Gastrocnemius medialis (tissue), 4 donors: ENCODE results near the gene PPP2R5C. TPM values are rescaled to one million over a fixed set of nuclear protein-coding genes. Genes with fewer than 3 reads are reported as not detected.

Experiments
- ATAC-seq, 2 donors: fragments of 150-250 bp; one replicate each; pipeline ENCODE4 v1.9.1; 2016
- DNase-seq, 2 donors: peaks; one replicate each; pipeline ENCODE4 v3.0.0-alpha.2; 2019
- H3K27ac ChIP-seq, 4 donors: fragments of 200-600 bp; sonication (generic); 1 replicate in 1 of 4; 2 replicates in 3 of 4; pipeline ENCODE4 v1.5.1; 2016 to 2018; ENCODE audit warnings: mild to moderate bottlenecking in 2 of 4, moderate library complexity in 1 of 4
- H3K27me3 ChIP-seq, 3 donors: fragments of 200-600 bp; sonication (generic) in 2 of 3; 1 replicate in 1 of 3; 2 replicates in 2 of 3; pipeline versions ENCODE4 v1.5.1 to v1.6.0; 2016 to 2019; ENCODE audit warnings: mild to moderate bottlenecking in 1 of 3, moderate library complexity in 1 of 3
- H3K36me3 ChIP-seq, 2 donors: fragments of 200-600 bp; sonication (generic) in 1 of 2; one replicate each; pipeline ENCODE4 v1.5.1; 2017 to 2018
- H3K4me1 ChIP-seq, 2 donors: fragments of 200-600 bp; sonication (generic) in 1 of 2; one replicate each; pipeline ENCODE4 v1.5.1; 2016 to 2017; ENCODE audit warnings: mild to moderate bottlenecking in 2 of 2
- H3K4me3 ChIP-seq, 4 donors: fragments of 200-600 bp; sonication (generic) in 3 of 4; 1 replicate in 1 of 4; 2 replicates in 3 of 4; pipeline ENCODE4 v1.5.1; 2016 to 2019; ENCODE audit warnings: mild to moderate bottlenecking in 2 of 4
- H3K9me3 ChIP-seq, 3 donors: fragments of 200-600 bp; sonication (generic) in 2 of 3; 1 replicate in 1 of 3; 2 replicates in 2 of 3; pipeline ENCODE4 v1.5.1; 2016 to 2019
- POLR2A ChIP-seq, 2 donors: fragments of 450-650 bp; IDR thresholded peaks; one replicate each; pipeline ENCODE4 v1.6.1; 2017; ENCODE audit warnings: antibody characterized with exemption in 2 of 2, mild to moderate bottlenecking in 2 of 2, moderate library complexity in 2 of 2
- in situ Hi-C, 4 donors: fragments of 200-750 bp; cut with MboI; loops; one replicate each; pipeline versions ENCODE4 v1.15.0 to v1.8.0; 2017; ENCODE audit warnings: low sequenced_read_pairs in 4 of 4
- intact Hi-C: fragments of 100-400 bp; cut with DNase I; formaldehyde crosslinking; loops from one replicate; pipeline ENCODE4 v1.15.1; 2023; ENCODE audit warnings: low total_unique reads
- total RNA-seq, 4 donors: library from RNA; depleted of rRNA; stranded (reverse); fragments of >200 nt; gene quantifications; one replicate each; pipeline versions ENCODE4 v1.1.0 to v1.2.3, GENCODE V29; 2016
- TF ChIP-seq, protein P1 (sequence below), 5 experiments: fragments of 450-650 bp in 3 of 5; fragments of 200-600 bp in 2 of 5; sonication (generic) in 2 of 5; IDR thresholded peaks in 4 of 5; conservative IDR thresholded peaks in 1 of 5; 1 replicate in 4 of 5; 2 replicates in 1 of 5; pipeline ENCODE4 v1.5.1; 2016 to 2019; ENCODE audit warnings: antibody characterized with exemption in 5 of 5, mild to moderate bottlenecking in 3 of 5, moderate library complexity in 3 of 5

Gene PPP2R5C
- total RNA-seq, 4 donors from 2014 or later = 35.4 to 65.9 (median 49.3) TPM

DNA sequence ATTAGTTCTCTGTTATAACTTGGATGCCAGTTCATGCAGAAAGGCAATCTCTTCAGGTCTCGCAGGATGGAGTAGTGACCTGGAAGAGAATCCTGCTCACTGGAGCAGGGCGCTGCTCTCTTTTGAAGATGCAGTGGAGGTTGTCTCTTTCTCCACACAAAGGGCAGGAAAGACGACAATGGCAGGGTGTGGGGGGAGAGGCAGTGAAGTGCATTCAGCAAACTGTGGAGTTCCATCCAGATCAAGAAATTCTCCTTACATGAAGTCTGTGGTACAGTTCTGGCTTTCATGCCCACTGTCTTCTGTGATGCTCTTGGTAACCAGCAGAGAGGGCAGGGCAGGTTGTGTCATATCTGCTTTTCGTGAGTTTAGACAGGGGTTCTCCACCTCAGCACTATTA lies 6.6 kb upstream of the PPP2R5C start:
- ATAC-seq = no peak
- in situ Hi-C loops (loop anchor here (25.0 kb wide), 3 partner anchors 182 to 557 kb away; partner anchors contain the start of genes DYNC1H1 (in 1 of the 4), MOK (in 1 of the 4) and ZNF839 (in 1 of the 4)), intact Hi-C loops (no loop called here)
- H3K4me1 ChIP-seq = peaks cover 3% of the 10 kb centered on the region in 2 donors
- H3K9me3 ChIP-seq = no peaks in the 10 kb centered on the region
- H3K27ac ChIP-seq = no peak overlapping the region
- H3K27me3 ChIP-seq = peaks cover 0 to 19% (median 7%) of the 10 kb centered on the region in 3 donors
- no peak for TF ChIP-seq POLR2A (IDR thresholded peaks at IDR 0.05)
- TF ChIP-seq, protein P1, sequence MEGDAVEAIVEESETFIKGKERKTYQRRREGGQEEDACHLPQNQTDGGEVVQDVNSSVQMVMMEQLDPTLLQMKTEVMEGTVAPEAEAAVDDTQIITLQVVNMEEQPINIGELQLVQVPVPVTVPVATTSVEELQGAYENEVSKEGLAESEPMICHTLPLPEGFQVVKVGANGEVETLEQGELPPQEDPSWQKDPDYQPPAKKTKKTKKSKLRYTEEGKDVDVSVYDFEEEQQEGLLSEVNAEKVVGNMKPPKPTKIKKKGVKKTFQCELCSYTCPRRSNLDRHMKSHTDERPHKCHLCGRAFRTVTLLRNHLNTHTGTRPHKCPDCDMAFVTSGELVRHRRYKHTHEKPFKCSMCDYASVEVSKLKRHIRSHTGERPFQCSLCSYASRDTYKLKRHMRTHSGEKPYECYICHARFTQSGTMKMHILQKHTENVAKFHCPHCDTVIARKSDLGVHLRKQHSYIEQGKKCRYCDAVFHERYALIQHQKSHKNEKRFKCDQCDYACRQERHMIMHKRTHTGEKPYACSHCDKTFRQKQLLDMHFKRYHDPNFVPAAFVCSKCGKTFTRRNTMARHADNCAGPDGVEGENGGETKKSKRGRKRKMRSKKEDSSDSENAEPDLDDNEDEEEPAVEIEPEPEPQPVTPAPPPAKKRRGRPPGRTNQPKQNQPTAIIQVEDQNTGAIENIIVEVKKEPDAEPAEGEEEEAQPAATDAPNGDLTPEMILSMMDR (IDR thresholded peaks at IDR 0.05 in 4 of 5, conservative IDR thresholded peaks at IDR 0.05 in 1 of 5) = no peak
- no peak overlapping the region for H3K4me3 ChIP-seq
- H3K36me3 ChIP-seq = no peaks in the 10 kb centered on the region
- DNase-seq = no peak

DNA sequence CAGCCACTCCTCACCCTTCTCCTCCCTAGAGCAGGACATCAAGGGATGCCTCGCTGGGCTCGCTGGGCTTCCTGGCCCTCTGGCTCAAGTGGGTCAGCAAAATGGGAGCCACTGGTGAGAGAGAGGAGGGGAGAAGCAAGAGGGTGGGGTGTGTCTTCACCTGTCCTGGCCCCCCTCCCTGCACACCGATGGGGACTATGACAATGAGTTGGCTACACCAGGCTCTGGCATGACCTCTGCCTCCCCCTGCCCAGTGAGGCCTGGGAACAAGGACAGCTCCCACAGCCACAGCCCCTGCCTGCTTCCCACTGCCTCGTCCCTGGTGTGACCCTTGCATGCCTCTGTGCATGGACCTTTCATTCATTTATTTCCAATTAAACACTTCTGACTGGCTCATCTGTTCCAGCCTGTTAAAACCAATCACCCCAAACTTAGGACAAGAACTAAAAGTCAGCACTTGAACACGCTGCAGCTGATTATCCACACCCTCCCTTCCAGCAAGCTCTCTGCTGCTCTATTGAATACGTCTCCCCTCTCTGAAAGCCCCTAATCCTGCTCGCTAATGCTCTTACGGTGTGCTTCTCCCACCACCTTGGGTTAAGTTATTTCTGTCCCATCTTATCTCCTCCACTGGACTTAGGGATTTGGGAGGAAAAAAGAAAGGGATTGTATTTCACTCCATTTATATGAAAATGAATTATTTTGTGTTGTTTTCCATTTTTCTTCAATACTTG lies 5.8 kb upstream of the PPP2R5C start:
- intact Hi-C loops = no loop called here
- H3K36me3 ChIP-seq = no peaks in the 10 kb centered on the region
- no peak for TF ChIP-seq POLR2A (IDR thresholded peaks at IDR 0.05)
- TF ChIP-seq, protein P1 (IDR thresholded peaks at IDR 0.05 in 4 of 5, conservative IDR thresholded peaks at IDR 0.05 in 1 of 5) = no peak
- DNase-seq (no peak), ATAC-seq (no peak)
- H3K27ac ChIP-seq = no peak overlapping the region
- no peak overlapping the region for H3K4me3 ChIP-seq
- in situ Hi-C loops = loop anchor here (25.0 kb wide), 3 partner anchors 182 to 557 kb away; partner anchors contain the start of genes DYNC1H1 (in 1 of the 4), MOK (in 1 of the 4) and ZNF839 (in 1 of the 4)
- H3K27me3 ChIP-seq = peaks cover 0 to 15% (median 7%) of the 10 kb centered on the region in 3 donors
- H3K9me3 ChIP-seq = no peaks in the 10 kb centered on the region
- peaks cover 5% of the 10 kb centered on the region in 2 donors for H3K4me1 ChIP-seq

DNA sequence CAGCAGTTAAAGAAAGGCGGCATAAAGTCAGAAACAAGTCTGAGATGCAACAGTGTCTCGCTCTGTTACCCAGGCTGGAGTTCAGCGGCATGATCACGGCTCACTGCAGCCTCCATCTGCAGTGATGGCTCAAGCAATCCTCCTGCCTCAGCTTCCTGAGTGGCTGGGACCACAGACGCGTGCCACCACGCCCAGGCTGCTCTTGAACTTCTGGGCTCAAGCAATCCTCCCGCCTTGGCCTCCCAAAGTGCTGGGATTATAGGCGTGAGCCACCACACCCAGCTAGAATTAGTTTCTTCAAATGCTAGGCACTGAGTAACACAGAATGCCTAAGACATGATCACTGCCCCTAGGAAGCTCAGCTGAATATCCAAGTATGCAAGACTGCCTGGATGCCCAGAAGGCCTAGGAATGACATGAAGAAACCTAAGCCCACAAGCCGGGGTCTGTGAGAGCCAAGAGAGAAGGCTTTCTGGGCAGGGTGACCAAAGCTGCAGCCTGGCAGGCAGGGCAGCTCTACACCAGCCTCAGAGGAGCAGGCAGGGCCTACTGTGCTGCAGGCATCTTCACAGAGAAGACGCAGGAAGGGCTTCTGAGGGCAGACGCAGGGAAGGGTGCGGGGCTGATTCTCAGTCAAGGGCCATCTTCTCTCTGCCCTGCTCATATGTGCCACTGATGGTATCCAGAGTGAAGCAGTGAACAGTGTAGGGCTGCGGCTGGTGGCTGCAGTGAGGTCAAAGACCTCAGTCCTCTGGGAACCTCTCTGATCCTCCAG lies 4.3 kb upstream of the PPP2R5C start:
- Histone ChIP-seq H3K9me3 (no peaks in the 10 kb centered on the region), H3K4me3 (no peak overlapping the region), H3K36me3 (no peaks in the 10 kb centered on the region), H3K4me1 (peaks cover 5 to 7% of the 10 kb centered on the region in 2 donors), H3K27me3 (peaks cover 0 to 7% (median 7%) of the 10 kb centered on the region in 3 donors), H3K27ac (no peak overlapping the region)
- TF ChIP-seq POLR2A (IDR thresholded peaks at IDR 0.05) = no peak
- TF ChIP-seq, protein P1 (IDR thresholded peaks at IDR 0.05 in 4 of 5, conservative IDR thresholded peaks at IDR 0.05 in 1 of 5) = no peak
- ATAC-seq (no peak), DNase-seq (no peak)
- intact Hi-C loops = no loop called here
- in situ Hi-C loops = loop anchor here (25.0 kb wide), 3 partner anchors 180 to 555 kb away; partner anchors contain the start of genes DYNC1H1 (in 1 of the 4), MOK (in 1 of the 4) and ZNF839 (in 1 of the 4)

DNA sequence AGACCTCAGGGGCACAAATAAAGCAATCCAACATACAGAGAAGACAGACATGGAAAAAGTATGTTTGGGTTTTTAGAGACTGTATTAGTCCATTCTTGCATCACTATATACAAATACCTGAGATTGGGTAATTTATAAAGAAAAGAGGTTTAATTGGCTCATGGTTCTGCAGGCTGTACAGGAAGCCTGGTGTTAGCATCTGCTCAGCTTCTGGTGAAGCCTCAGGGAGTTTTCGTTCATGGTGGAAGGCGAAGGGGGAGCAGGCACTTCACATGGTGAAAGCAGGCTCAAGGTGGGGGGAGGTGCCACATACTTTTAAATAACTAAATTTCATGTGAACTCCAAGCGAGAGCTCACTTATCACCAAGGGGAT lies 3.7 kb upstream of the PPP2R5C start:
- DNase-seq (no peak), ATAC-seq (no peak)
- peaks cover 0 to 7% (median 4%) of the 10 kb centered on the region in 3 donors for H3K27me3 ChIP-seq
- no peak overlapping the region for H3K4me3 ChIP-seq
- in situ Hi-C loops = loop anchor here (25.0 kb wide), 3 partner anchors 179 to 554 kb away; partner anchors contain the start of genes DYNC1H1 (in 1 of the 4), MOK (in 1 of the 4) and ZNF839 (in 1 of the 4)
- no peaks in the 10 kb centered on the region for H3K36me3 ChIP-seq
- H3K27ac ChIP-seq = no peak overlapping the region
- H3K9me3 ChIP-seq = no peaks in the 10 kb centered on the region
- H3K4me1 ChIP-seq = peaks cover 8 to 12% of the 10 kb centered on the region in 2 donors
- intact Hi-C loops = no loop called here
- no peak for TF ChIP-seq POLR2A (IDR thresholded peaks at IDR 0.05)
- TF ChIP-seq, protein P1 (IDR thresholded peaks at IDR 0.05 in 4 of 5, conservative IDR thresholded peaks at IDR 0.05 in 1 of 5) = no peak
